ENCODE data around the gene MS4A4E.
"Not testable (repeated sequence)": the region's sequence is repeated elsewhere in the genome, so short reads cannot be mapped to it uniquely, and the experiment has no call there.

MS4A4E gene

GRCh38 chr11:60221692-60222091 lies 21.2 kb downstream of the MS4A4E start:
- no peak for DNase-seq (ENCODE audit: low read depth in 2 of 2, low spot score in 1 of 2)

- no peak for DNase-seq (ENCODE audit: low read depth in 2 of 2, low spot score in 1 of 2)
These were observed 21.8 kb downstream of the MS4A4E start for GRCh38 chr11:60221181-60221580.

GRCh38 chr11:60214386-60214785 lies 28.6 kb downstream of the MS4A4E start:
- DNase-seq (ENCODE audit: low read depth in 2 of 2, low spot score in 1 of 2): no peak

GRCh38 chr11:60211206-60211605 lies 31.7 kb downstream of the MS4A4E start:
- DNase-seq (ENCODE audit: low read depth in 2 of 2, low spot score in 1 of 2): no peak

- DNase-seq (ENCODE audit: low read depth in 2 of 2, low spot score in 1 of 2): no peak
These were observed 33.0 kb downstream of the MS4A4E start for GRCh38 chr11:60209977-60210376.

GRCh38 chr11:60208951-60209350 lies 34.0 kb downstream of the MS4A4E start:
- no peak for DNase-seq (ENCODE audit: low read depth in 2 of 2, low spot score in 1 of 2)

GRCh38 chr11:60208146-60208895 lies 34.6 kb downstream of the MS4A4E start:
- DNase-seq (ENCODE audit: low read depth in 2 of 2, low spot score in 1 of 2): no peak

- no peak for DNase-seq (ENCODE audit: low read depth in 2 of 2, low spot score in 1 of 2)
These were observed 36.3 kb downstream of the MS4A4E start for GRCh38 chr11:60206616-60207015.

GRCh38 chr11:60204922-60205321 lies 38.0 kb downstream of the MS4A4E start:
- DNase-seq (ENCODE audit: low read depth in 2 of 2, low spot score in 1 of 2): no peak

GRCh38 chr11:60201334-60201733 lies 41.6 kb downstream of the MS4A4E start:
- DNase-seq (ENCODE audit: low read depth in 2 of 2, low spot score in 1 of 2): not testable (repeated sequence)

GRCh38 chr11:60197442-60197841 lies 45.5 kb downstream of the MS4A4E start:
- no peak for DNase-seq (ENCODE audit: low read depth in 2 of 2, low spot score in 1 of 2)

GRCh38 chr11:60195923-60196368 lies 47.0 kb downstream of the MS4A4E start:
- DNase-seq (ENCODE audit: low read depth in 2 of 2, low spot score in 1 of 2): no peak

GRCh38 chr11:60194511-60194910 lies 48.4 kb downstream of the MS4A4E start:
- DNase-seq (ENCODE audit: low read depth in 2 of 2, low spot score in 1 of 2): no peak

- peak; percentile 2 to 33 for DNase-seq (ENCODE audit: low read depth in 2 of 2, low spot score in 1 of 2)
These were observed 49.1 kb downstream of the MS4A4E start for GRCh38 chr11:60193687-60194433.

GRCh38 chr11:60192564-60192963 lies 50.4 kb downstream of the MS4A4E start:
- DNase-seq (ENCODE audit: low read depth in 2 of 2, low spot score in 1 of 2): not testable (repeated sequence)

GRCh38 chr11:60188481-60188880 lies 54.5 kb downstream of the MS4A4E start:
- DNase-seq (ENCODE audit: low read depth in 2 of 2, low spot score in 1 of 2): not testable (repeated sequence)

- DNase-seq (ENCODE audit: low read depth in 2 of 2, low spot score in 1 of 2): not testable (repeated sequence)
These were observed 56.8 kb downstream of the MS4A4E start for GRCh38 chr11:60186128-60186527.

- DNase-seq (ENCODE audit: low read depth in 2 of 2, low spot score in 1 of 2): not testable (repeated sequence)
These were observed 57.5 kb downstream of the MS4A4E start for GRCh38 chr11:60185512-60185827.

GRCh38 chr11:60184824-60185511 lies 58.0 kb downstream of the MS4A4E start:
- no peak for DNase-seq (ENCODE audit: low read depth in 2 of 2, low spot score in 1 of 2)

GRCh38 chr11:60183591-60184205 lies 59.2 kb downstream of the MS4A4E start:
- DNase-seq (ENCODE audit: low read depth in 2 of 2, low spot score in 1 of 2): no peak

- no peak for DNase-seq (ENCODE audit: low read depth in 2 of 2, low spot score in 1 of 2)
These were observed 60.2 kb downstream of the MS4A4E start, which contains the start of gene MS4A6A for GRCh38 chr11:60182541-60183330. Gene MS4A6A, minus strand, starts transcription at chr11:60183083. Its CDS starts 1,356 bp downstream, at chr11:60181727.
